Brain microvascular endothelial cell (primary cell): ENCODE results near the gene TCF7.

ENCODE experiments used
- DNase-seq: peaks from one replicate; pipeline ENCODE4 v3.0.0-alpha.2; 2020
- H3K27ac ChIP-seq: fragments of 250-450 bp; sonication (Bioruptor Pico); 2 replicates; pipeline ENCODE4 v1.5.1; 2020; ENCODE audit warnings: mild to moderate bottlenecking, moderate library complexity
- H3K27me3 ChIP-seq: fragments of 250-450 bp; sonication (Bioruptor Pico); replicated peaks from 2 replicates; pipeline ENCODE4 v1.5.1; 2020; ENCODE audit warnings: mild to moderate bottlenecking
- H3K36me3 ChIP-seq: fragments of 250-450 bp; sonication (Bioruptor Pico); replicated peaks from 2 replicates; pipeline ENCODE4 v1.5.1; 2020; ENCODE audit warnings: mild to moderate bottlenecking
- H3K4me3 ChIP-seq: 2 replicates; pipeline ENCODE4 v1.5.1; 2011; ENCODE audit warnings: low read depth, mild to moderate bottlenecking, control low read depth, low read length, moderate library complexity
- CTCF ChIP-seq: IDR thresholded peaks from 2 replicates; pipeline ENCODE4 v1.5.1; 2011; ENCODE audit warnings: low read depth, mild to moderate bottlenecking, moderate library complexity, low read length, control low read depth, inconsistent platforms; ENCODE audit errors: missing control alignments
- in situ Hi-C: cut with HindIII; loops from 2 replicates; pipeline ENCODE4 v1.10.0; 2017; ENCODE audit warnings: low sequenced_read_pairs, low pct_ligation_motif_present

Gene TCF7

GRCh38 chr5:134100283-134101091 lies 14.0 kb upstream of the TCF7 start:
- H3K27me3 ChIP-seq, result no peaks in the 10 kb centered on the region
- DNase-seq, result peak; percentile 78
- no peaks in the 10 kb centered on the region for H3K36me3 ChIP-seq
- no peak overlapping the region for H3K4me3 ChIP-seq
- H3K27ac ChIP-seq, result peak overlapping the region; percentile 2
- TF ChIP-seq CTCF, result no peak
- in situ Hi-C loops, result no loop called here

- Histone ChIP-seq H3K27ac (no peak overlapping the region), H3K36me3 (no peaks in the 10 kb centered on the region), H3K27me3 (no peaks in the 10 kb centered on the region), H3K4me3 (no peak overlapping the region)
- in situ Hi-C loops, result no loop called here
- peak; percentile 94 for TF ChIP-seq CTCF
- no peak for DNase-seq
Observed at GRCh38 chr5:134101686-134102439, 12.6 kb upstream of the TCF7 start.

GRCh38 chr5:134103397-134103796 lies 11.1 kb upstream of the TCF7 start:
- no peak overlapping the region for H3K27ac ChIP-seq
- in situ Hi-C loops, result no loop called here
- H3K36me3 ChIP-seq, result no peaks in the 10 kb centered on the region
- DNase-seq, result no peak
- H3K4me3 ChIP-seq, result no peak overlapping the region
- H3K27me3 ChIP-seq, result no peaks in the 10 kb centered on the region
- TF ChIP-seq CTCF, result no peak

GRCh38 chr5:134103998-134104654 lies 10.4 kb upstream of the TCF7 start:
- Histone ChIP-seq H3K4me3 (no peak overlapping the region), H3K27ac (no peak overlapping the region), H3K36me3 (no peaks in the 10 kb centered on the region), H3K27me3 (no peaks in the 10 kb centered on the region)
- DNase-seq, result no peak
- no peak for TF ChIP-seq CTCF
- in situ Hi-C loops, result no loop called here

GRCh38 chr5:134106991-134107701 lies 7.3 kb upstream of the TCF7 start:
- in situ Hi-C loops, result no loop called here
- DNase-seq, result no peak
- no peaks in the 10 kb centered on the region for H3K27me3 ChIP-seq
- no peak overlapping the region for H3K27ac ChIP-seq
- no peaks in the 10 kb centered on the region for H3K36me3 ChIP-seq
- H3K4me3 ChIP-seq, result no peak overlapping the region
- TF ChIP-seq CTCF, result no peak
